Astrocyte (in vitro differentiated cells and primary cell): ENCODE measurements around the gene FAF2. TPM values are rescaled to one million over a fixed set of nuclear protein-coding genes. Genes with fewer than 3 reads are reported as not detected.
A peak's percentile ranks its signal among the peaks of the same experiment; 100 is the strongest.

Experiments used
- DNase-seq: peaks from one replicate; pipeline ENCODE4 v3.0.0-alpha.2; 2010; ENCODE audit warnings: low read depth
- FAIRE-seq: peaks from 2 replicates; lab custom pipeline; 2011; peaks lifted over from hg19 to GRCh38; lab: Jason Lieb, UNC
- H2AFZ ChIP-seq: 2 replicates; pipeline ENCODE4 v1.6.0; 2012; ENCODE audit warnings: low read depth, low read length, inconsistent platforms
- H3K27ac ChIP-seq: 2 replicates; pipeline ENCODE4 v1.5.1; 2011; ENCODE audit warnings: low read depth, low read length, inconsistent platforms
- H3K27me3 ChIP-seq: 2 replicates; pipeline ENCODE4 v1.6.0; 2011; ENCODE audit warnings: low read length, inconsistent platforms; ENCODE audit not compliant: insufficient read depth
- H3K36me3 ChIP-seq: 2 replicates; pipeline ENCODE4 v1.5.1; 2011; ENCODE audit warnings: low read length, inconsistent platforms; ENCODE audit not compliant: insufficient read depth
- H3K4me1 ChIP-seq: 2 replicates; pipeline ENCODE4 v1.5.1; 2011; ENCODE audit warnings: low read length, inconsistent platforms; ENCODE audit not compliant: insufficient read depth
- H3K4me2 ChIP-seq: 2 replicates; pipeline ENCODE4 v1.6.0; 2012; ENCODE audit warnings: low read length, inconsistent platforms
- H3K4me3 ChIP-seq: 2 replicates; pipeline ENCODE4 v1.5.1; 2011; ENCODE audit warnings: low read depth, mild to moderate bottlenecking, low read length, inconsistent platforms; ENCODE audit not compliant: insufficient read depth
- H3K79me2 ChIP-seq: 2 replicates; pipeline ENCODE4 v1.6.0; 2012; ENCODE audit warnings: mild to moderate bottlenecking, low read length, inconsistent platforms; ENCODE audit not compliant: insufficient read depth
- H3K9ac ChIP-seq: 2 replicates; pipeline ENCODE4 v1.6.0; 2012; ENCODE audit warnings: mild to moderate bottlenecking, low read length, inconsistent platforms
- H3K9me3 ChIP-seq: 2 replicates; pipeline ENCODE4 v1.5.1; 2012; ENCODE audit warnings: low read depth, mild to moderate bottlenecking, low read length, inconsistent platforms; ENCODE audit not compliant: insufficient read depth
- H4K20me1 ChIP-seq: 2 replicates; pipeline ENCODE4 v1.6.0; 2012; ENCODE audit warnings: low read length, inconsistent platforms; ENCODE audit not compliant: insufficient read depth
- H3K27ac Mint-ChIP-seq: one replicate; pipeline ENCODE4 v1.8.0; 2021; ENCODE audit warnings: mild to moderate bottlenecking, mixed read lengths; ENCODE audit not compliant: unreplicated experiment
- H3K27me3 Mint-ChIP-seq: one replicate; pipeline ENCODE4 v1.8.0; 2021; ENCODE audit warnings: low read depth, mixed read lengths; ENCODE audit not compliant: unreplicated experiment
- H3K36me3 Mint-ChIP-seq: one replicate; pipeline ENCODE4 v1.8.0; 2021; ENCODE audit warnings: low read depth, mixed read lengths; ENCODE audit not compliant: unreplicated experiment
- H3K4me1 Mint-ChIP-seq: one replicate; pipeline ENCODE4 v1.8.0; 2021; ENCODE audit warnings: low read depth, mixed read lengths; ENCODE audit not compliant: unreplicated experiment
- H3K4me3 Mint-ChIP-seq: one replicate; pipeline ENCODE4 v1.8.0; 2021; ENCODE audit warnings: mild to moderate bottlenecking, moderate library complexity, mixed read lengths; ENCODE audit not compliant: unreplicated experiment
- H3K9me3 Mint-ChIP-seq: one replicate; pipeline ENCODE4 v1.8.0; 2021; ENCODE audit warnings: mild to moderate bottlenecking, mixed read lengths; ENCODE audit not compliant: unreplicated experiment
- CTCF ChIP-seq: IDR thresholded peaks from 2 replicates; pipeline ENCODE4 v1.5.1; 2011; ENCODE audit warnings: low read depth, mild to moderate bottlenecking, inconsistent platforms, low read length, moderate library complexity; ENCODE audit not compliant: insufficient read depth
- EZH2 ChIP-seq: IDR thresholded peaks from 2 replicates; pipeline ENCODE4 v1.6.1; 2012; ENCODE audit warnings: mild to moderate bottlenecking, low read length, inconsistent platforms; ENCODE audit not compliant: insufficient read depth
- total RNA-seq: library from RNA; stranded (reverse); gene quantifications from 2 replicates; pipeline ENCODE4 v1.2.1, GENCODE V29; 2021

The FAF2 gene
- total RNA-seq, 1 donor from 2014 or later = 56.2 TPM

- Histone ChIP-seq H4K20me1 (peaks cover 51% of the 10 kb centered on the region), H3K27ac (no peak overlapping the region), H3K4me3 (no peak overlapping the region), H3K4me2 (peak overlapping the region; percentile 91), H3K9ac (no peak overlapping the region), H3K9me3 (no peaks in the 10 kb centered on the region), H3K4me1 (peaks cover 31% of the 10 kb centered on the region), H3K79me2 (peaks cover 54% of the 10 kb centered on the region), H3K27me3 (no peaks in the 10 kb centered on the region), H3K36me3 (no peaks in the 10 kb centered on the region), H2AFZ (no peak overlapping the region)
- Mint-ChIP-seq H3K27ac (no peak overlapping the region), H3K4me3 (peak overlapping the region; percentile 40), H3K4me1 (peaks cover 23% of the 10 kb centered on the region), H3K36me3 (peaks cover 5% of the 10 kb centered on the region), H3K9me3 (no peaks in the 10 kb centered on the region), H3K27me3 (no peaks in the 10 kb centered on the region)
- TF ChIP-seq EZH2 (no peak), CTCF (no peak)
- DNase-seq (no peak), FAIRE-seq (no peak)
These were observed 85.2 kb downstream of the FAF2 start for GRCh38 chr5:176533390-176533789.

GRCh38 chr5:176533894-176534611 lies 85.9 kb downstream of the FAF2 start:
- peaks cover 32% of the 10 kb centered on the region for H3K4me1 ChIP-seq
- peaks cover 51% of the 10 kb centered on the region for H4K20me1 ChIP-seq
- TF ChIP-seq EZH2 (no peak), CTCF (no peak)
- DNase-seq = no peak
- H2AFZ ChIP-seq = no peak overlapping the region
- Mint-ChIP-seq H3K4me3 (peak overlapping the region; percentile 69), H3K4me1 (peaks cover 23% of the 10 kb centered on the region), H3K9me3 (no peaks in the 10 kb centered on the region), H3K27ac (no peak overlapping the region), H3K36me3 (peaks cover 5% of the 10 kb centered on the region), H3K27me3 (no peaks in the 10 kb centered on the region)
- peak overlapping the region; percentile 91 for H3K4me2 ChIP-seq
- no peaks in the 10 kb centered on the region for H3K36me3 ChIP-seq
- no peak overlapping the region for H3K27ac ChIP-seq
- H3K27me3 ChIP-seq = no peaks in the 10 kb centered on the region
- H3K79me2 ChIP-seq = peaks cover 54% of the 10 kb centered on the region
- no peaks in the 10 kb centered on the region for H3K9me3 ChIP-seq
- peak overlapping the region; percentile 13 for H3K9ac ChIP-seq
- peak overlapping the region; percentile 26 for H3K4me3 ChIP-seq
- FAIRE-seq = no peak

GRCh38 chr5:176534640-176535039 lies 86.5 kb downstream of the FAF2 start:
- H3K36me3 ChIP-seq = no peaks in the 10 kb centered on the region
- H3K4me1 Mint-ChIP-seq = peaks cover 23% of the 10 kb centered on the region
- H3K9ac ChIP-seq = peak overlapping the region; percentile 91
- H3K4me2 ChIP-seq = peak overlapping the region; percentile 91
- H3K9me3 ChIP-seq = no peaks in the 10 kb centered on the region
- no peaks in the 10 kb centered on the region for H3K27me3 ChIP-seq
- DNase-seq = no peak
- H3K79me2 ChIP-seq = peaks cover 54% of the 10 kb centered on the region
- H3K27me3 Mint-ChIP-seq = no peaks in the 10 kb centered on the region
- H4K20me1 ChIP-seq = peaks cover 50% of the 10 kb centered on the region
- peak overlapping the region; percentile 94 for H3K4me3 Mint-ChIP-seq
- no peak overlapping the region for H2AFZ ChIP-seq
- H3K4me1 ChIP-seq = peaks cover 32% of the 10 kb centered on the region
- no peaks in the 10 kb centered on the region for H3K9me3 Mint-ChIP-seq
- peaks cover 3% of the 10 kb centered on the region for H3K36me3 Mint-ChIP-seq
- no peak overlapping the region for H3K27ac ChIP-seq
- TF ChIP-seq EZH2 (no peak), CTCF (no peak)
- FAIRE-seq = no peak
- H3K4me3 ChIP-seq = no peak overlapping the region
- H3K27ac Mint-ChIP-seq = no peak overlapping the region
